UCSD-AML1 (cell line): ENCODE data around the gene GPS1.

ENCODE experiments used
- DNase-seq: peaks from one replicate; lab custom pipeline; 2025; ENCODE audit not compliant: unreplicated experiment; lab: John Stamatoyannopoulos, UW

GPS1 gene

GRCh38 chr17:82076018-82076784 is 24.5 kb downstream of the GPS1 start:
- no peak for DNase-seq

GRCh38 chr17:82076785-82077591 is 25.3 kb downstream of the GPS1 start:
- DNase-seq = no peak

GRCh38 chr17:82077617-82078358 is 26.1 kb downstream of the GPS1 start:
- no peak for DNase-seq

GRCh38 chr17:82078433-82078832 is 26.7 kb downstream of the GPS1 start:
- no peak for DNase-seq

GRCh38 chr17:82079001-82079677 is 27.4 kb downstream of the GPS1 start:
- no peak for DNase-seq

- DNase-seq = no peak
Observed at GRCh38 chr17:82080048-82080788, 28.5 kb downstream of the GPS1 start.

GRCh38 chr17:82080789-82081464 is 29.2 kb downstream of the GPS1 start:
- no peak for DNase-seq

GRCh38 chr17:82081546-82081945 is 29.8 kb downstream of the GPS1 start:
- DNase-seq = no peak

- no peak for DNase-seq
Observed at GRCh38 chr17:82081966-82082365, 30.3 kb downstream of the GPS1 start.

- DNase-seq = no peak
Observed at GRCh38 chr17:82082456-82082855, 30.8 kb downstream of the GPS1 start.

- DNase-seq = no peak
Observed at GRCh38 chr17:82083009-82083408, 31.3 kb downstream of the GPS1 start.

GRCh38 chr17:82083533-82084359 is 32.0 kb downstream of the GPS1 start:
- no peak for DNase-seq

- no peak for DNase-seq
Observed at GRCh38 chr17:82084373-82085030, 32.8 kb downstream of the GPS1 start.

GRCh38 chr17:82085031-82085861 is 33.5 kb downstream of the GPS1 start:
- DNase-seq = no peak

GRCh38 chr17:82085931-82086764 is 34.5 kb downstream of the GPS1 start:
- DNase-seq = no peak
